Measurements from ENCODE around the gene TMA7B.

DNA sequence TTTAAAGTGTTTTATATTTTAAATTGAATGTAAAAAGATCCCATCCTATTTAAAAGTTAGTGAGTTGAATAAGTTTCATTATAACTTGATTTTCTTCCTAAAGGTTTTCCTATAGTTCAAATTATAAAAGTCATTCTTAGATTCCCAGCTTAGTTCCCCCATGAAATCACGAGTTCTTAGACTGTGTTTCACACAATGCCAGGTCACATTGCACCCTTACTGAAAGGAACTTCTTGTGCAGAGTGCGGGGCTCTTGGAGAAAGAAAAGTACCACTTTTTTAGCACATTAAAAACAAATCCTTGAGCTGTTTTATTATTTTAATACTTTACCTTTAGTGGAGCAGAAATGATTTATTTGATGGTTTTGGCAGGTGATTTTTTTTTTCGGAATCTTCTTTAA lies 43.7 kb upstream of the TMA7B start:
- TF ChIP-seq, protein P1, sequence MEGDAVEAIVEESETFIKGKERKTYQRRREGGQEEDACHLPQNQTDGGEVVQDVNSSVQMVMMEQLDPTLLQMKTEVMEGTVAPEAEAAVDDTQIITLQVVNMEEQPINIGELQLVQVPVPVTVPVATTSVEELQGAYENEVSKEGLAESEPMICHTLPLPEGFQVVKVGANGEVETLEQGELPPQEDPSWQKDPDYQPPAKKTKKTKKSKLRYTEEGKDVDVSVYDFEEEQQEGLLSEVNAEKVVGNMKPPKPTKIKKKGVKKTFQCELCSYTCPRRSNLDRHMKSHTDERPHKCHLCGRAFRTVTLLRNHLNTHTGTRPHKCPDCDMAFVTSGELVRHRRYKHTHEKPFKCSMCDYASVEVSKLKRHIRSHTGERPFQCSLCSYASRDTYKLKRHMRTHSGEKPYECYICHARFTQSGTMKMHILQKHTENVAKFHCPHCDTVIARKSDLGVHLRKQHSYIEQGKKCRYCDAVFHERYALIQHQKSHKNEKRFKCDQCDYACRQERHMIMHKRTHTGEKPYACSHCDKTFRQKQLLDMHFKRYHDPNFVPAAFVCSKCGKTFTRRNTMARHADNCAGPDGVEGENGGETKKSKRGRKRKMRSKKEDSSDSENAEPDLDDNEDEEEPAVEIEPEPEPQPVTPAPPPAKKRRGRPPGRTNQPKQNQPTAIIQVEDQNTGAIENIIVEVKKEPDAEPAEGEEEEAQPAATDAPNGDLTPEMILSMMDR (IDR thresholded peaks at IDR 0.05) = no peak
- TF ChIP-seq EZH2phosphoT487 (IDR thresholded peaks at IDR 0.05) (no peak), EZH2 (IDR thresholded peaks at IDR 0.05) (no peak)
